ENCODE measurements around the gene SH2D6. TPM values are rescaled to one million over a fixed set of nuclear protein-coding genes. Genes with fewer than 3 reads are reported as not detected.

Gene SH2D6
- total and polyA plus RNA-seq, 4 donors, result 0.14 to 0.74 (median 0.53) TPM

GRCh38 chr2:85397925-85398331 is 20.6 kb upstream of the SH2D6 start:
- Histone ChIP-seq H3K4me3 (no peak overlapping the region), H3K27me3 (ENCODE audit: control insufficient read depth in 3 of 3, insufficient read depth in 3 of 3, low read length in 2 of 3) (no peaks in the 10 kb centered on the region), H3K9ac (ENCODE audit: insufficient read depth in 1 of 2, low read length in 2 of 2) (no peak overlapping the region), H3K36me3 (ENCODE audit: control insufficient read depth in 4 of 4, insufficient read depth in 4 of 4, low read length in 4 of 4) (peaks cover 0 to 39% (median 0%) of the 10 kb centered on the region in 4 donors), H3K27ac (ENCODE audit: low read depth in 1 of 2, low read length in 1 of 2) (no peak overlapping the region), H3K4me1 (ENCODE audit: control insufficient read depth in 5 of 5, insufficient read depth in 5 of 5, low read length in 5 of 5) (peaks cover 0 to 6% (median 0%) of the 10 kb centered on the region in 5 donors), H3K9me3 (ENCODE audit: control insufficient read depth in 4 of 4, insufficient read depth in 3 of 4, low read length in 3 of 4) (no peaks in the 10 kb centered on the region)
- 84% methylated on average over 4 of the region's 4 CpGs for WGBS, 2 donors
- TF ChIP-seq CTCF (IDR thresholded peaks at IDR 0.05; ENCODE audit: control extremely low read depth, extremely low read depth), result no peak
- ATAC-seq (ENCODE audit: insufficient read depth, low FRiP score) (no peak), DNase-seq (no peak)

- H3K9ac ChIP-seq (ENCODE audit: insufficient read depth in 1 of 2, low read length in 2 of 2), result no peak overlapping the region
- WGBS, 2 donors, result 92 to 99% methylated on average over 8 of the region's 8 CpGs
- H3K27ac ChIP-seq (ENCODE audit: low read depth in 1 of 2, low read length in 1 of 2), result no peak overlapping the region
- no peak overlapping the region for H3K4me3 ChIP-seq
- DNase-seq (no peak), ATAC-seq (ENCODE audit: insufficient read depth, low FRiP score) (no peak)
- no peak for TF ChIP-seq CTCF (IDR thresholded peaks at IDR 0.05; ENCODE audit: control extremely low read depth, extremely low read depth)
- peaks cover 0 to 3% (median 0%) of the 10 kb centered on the region in 4 donors for H3K9me3 ChIP-seq (ENCODE audit: control insufficient read depth in 4 of 4, insufficient read depth in 3 of 4, low read length in 3 of 4)
- H3K4me1 ChIP-seq (ENCODE audit: control insufficient read depth in 5 of 5, insufficient read depth in 5 of 5, low read length in 5 of 5), result peaks cover 0 to 6% (median 0%) of the 10 kb centered on the region in 5 donors
- peaks cover 0 to 39% (median 0%) of the 10 kb centered on the region in 4 donors for H3K36me3 ChIP-seq (ENCODE audit: control insufficient read depth in 4 of 4, insufficient read depth in 4 of 4, low read length in 4 of 4)
- no peaks in the 10 kb centered on the region for H3K27me3 ChIP-seq (ENCODE audit: control insufficient read depth in 3 of 3, insufficient read depth in 3 of 3, low read length in 2 of 3)
These were observed 19.9 kb upstream of the SH2D6 start for GRCh38 chr2:85398426-85399182.

GRCh38 chr2:85399183-85399455 is 19.4 kb upstream of the SH2D6 start:
- H3K36me3 ChIP-seq (ENCODE audit: control insufficient read depth in 4 of 4, insufficient read depth in 4 of 4, low read length in 4 of 4), result peaks cover 0 to 35% (median 0%) of the 10 kb centered on the region in 4 donors
- no peak for ATAC-seq (ENCODE audit: insufficient read depth, low FRiP score)
- no peak overlapping the region for H3K4me3 ChIP-seq
- TF ChIP-seq CTCF (IDR thresholded peaks at IDR 0.05; ENCODE audit: control extremely low read depth, extremely low read depth), result no peak
- peaks cover 0 to 6% (median 0%) of the 10 kb centered on the region in 5 donors for H3K4me1 ChIP-seq (ENCODE audit: control insufficient read depth in 5 of 5, insufficient read depth in 5 of 5, low read length in 5 of 5)
- DNase-seq, result no peak
- WGBS, 2 donors, result 94 to 98% methylated on average over 8 of the region's 8 CpGs
- H3K9me3 ChIP-seq (ENCODE audit: control insufficient read depth in 4 of 4, insufficient read depth in 3 of 4, low read length in 3 of 4), result peaks cover 0 to 3% (median 0%) of the 10 kb centered on the region in 4 donors
- H3K27ac ChIP-seq (ENCODE audit: low read depth in 1 of 2, low read length in 1 of 2), result no peak overlapping the region
- no peak overlapping the region for H3K9ac ChIP-seq (ENCODE audit: insufficient read depth in 1 of 2, low read length in 2 of 2)
- no peaks in the 10 kb centered on the region for H3K27me3 ChIP-seq (ENCODE audit: control insufficient read depth in 3 of 3, insufficient read depth in 3 of 3, low read length in 2 of 3)
